HG03280 (cell line): Measurements from ENCODE around the gene SPOCK2.

Source experiments
- ATAC-seq: cut with Tn5 transposase; IDR thresholded peaks from one replicate; pipeline ENCODE4 v1.9.1; 2021; ENCODE audit warnings: mild to moderate bottlenecking, moderate library complexity; ENCODE audit not compliant: unreplicated experiment

Gene SPOCK2

GRCh38 chr10:72013202-72013945, 75.0 kb downstream of the SPOCK2 start:
- no peak for ATAC-seq

- ATAC-seq, result no peak
These were observed 75.6 kb downstream of the SPOCK2 start for GRCh38 chr10:72012796-72013195.

GRCh38 chr10:72011976-72012512, 76.3 kb downstream of the SPOCK2 start:
- no peak for ATAC-seq

GRCh38 chr10:72011468-72011867, 76.9 kb downstream of the SPOCK2 start:
- ATAC-seq, result no peak

GRCh38 chr10:72011016-72011415, 77.3 kb downstream of the SPOCK2 start:
- ATAC-seq, result no peak

GRCh38 chr10:72010234-72010973, 77.9 kb downstream of the SPOCK2 start:
- no peak for ATAC-seq

- ATAC-seq, result no peak
These were observed 78.8 kb downstream of the SPOCK2 start for GRCh38 chr10:72009425-72010081.

GRCh38 chr10:72009051-72009424, 79.3 kb downstream of the SPOCK2 start:
- ATAC-seq, result no peak
